ENCODE data around the gene PLSCR1.

PLSCR1 gene

GRCh38 chr3:146575636-146576035 lies 31.2 kb upstream of the PLSCR1 start:
- no peak overlapping the region for H2AFZ ChIP-seq (ENCODE audit: low read depth)
- TF ChIP-seq CTCF (conservative IDR thresholded peaks at IDR 0.05; ENCODE audit: low read depth, low read length) = no peak

GRCh38 chr3:146574173-146574572 lies 29.8 kb upstream of the PLSCR1 start:
- no peak for TF ChIP-seq CTCF (conservative IDR thresholded peaks at IDR 0.05; ENCODE audit: low read depth, low read length)
- H2AFZ ChIP-seq (ENCODE audit: low read depth) = no peak overlapping the region
- H4K20me1 ChIP-seq (ENCODE audit: insufficient read depth) = no peaks in the 10 kb centered on the region
- no peak overlapping the region for H3K27ac ChIP-seq
- H3K4me1 ChIP-seq (ENCODE audit: low read depth, poor library complexity, severe bottlenecking) = no peaks in the 10 kb centered on the region
- H3K4me3 ChIP-seq (IDR thresholded peaks at IDR 0.05; ENCODE audit: insufficient read depth, low read depth, low read length) = no peak overlapping the region
- H3K9ac ChIP-seq = no peak overlapping the region
- no peaks in the 10 kb centered on the region for H3K27me3 ChIP-seq (ENCODE audit: insufficient read depth, low read depth)
- H3K4me2 ChIP-seq = no peak overlapping the region
- H3K79me2 ChIP-seq (ENCODE audit: insufficient read depth, low read depth) = no peaks in the 10 kb centered on the region
- H3K36me3 ChIP-seq (ENCODE audit: insufficient read depth) = no peaks in the 10 kb centered on the region

More at GRCh38 chr3:146575636-146576035, 31.2 kb upstream of the PLSCR1 start:
- H3K36me3 ChIP-seq (ENCODE audit: insufficient read depth) = no peaks in the 10 kb centered on the region
- H4K20me1 ChIP-seq (ENCODE audit: insufficient read depth) = no peaks in the 10 kb centered on the region
- H3K9ac ChIP-seq = no peak overlapping the region
- no peak overlapping the region for H3K4me2 ChIP-seq
- no peak overlapping the region for H3K27ac ChIP-seq
- no peaks in the 10 kb centered on the region for H3K79me2 ChIP-seq (ENCODE audit: insufficient read depth, low read depth)
- no peaks in the 10 kb centered on the region for H3K4me1 ChIP-seq (ENCODE audit: low read depth, poor library complexity, severe bottlenecking)
- no peaks in the 10 kb centered on the region for H3K27me3 ChIP-seq (ENCODE audit: insufficient read depth, low read depth)
- no peak overlapping the region for H3K4me3 ChIP-seq (IDR thresholded peaks at IDR 0.05; ENCODE audit: insufficient read depth, low read depth, low read length)

- TF ChIP-seq CTCF (conservative IDR thresholded peaks at IDR 0.05; ENCODE audit: low read depth, low read length) = no peak
- Histone ChIP-seq H3K4me3 (IDR thresholded peaks at IDR 0.05; ENCODE audit: insufficient read depth, low read depth, low read length) (no peak overlapping the region), H3K9ac (no peak overlapping the region), H3K4me2 (no peak overlapping the region), H4K20me1 (ENCODE audit: insufficient read depth) (no peaks in the 10 kb centered on the region), H3K27me3 (ENCODE audit: insufficient read depth, low read depth) (no peaks in the 10 kb centered on the region), H3K4me1 (ENCODE audit: low read depth, poor library complexity, severe bottlenecking) (peaks cover 29% of the 10 kb centered on the region), H3K79me2 (ENCODE audit: insufficient read depth, low read depth) (no peaks in the 10 kb centered on the region), H2AFZ (ENCODE audit: low read depth) (no peak overlapping the region), H3K27ac (no peak overlapping the region), H3K36me3 (ENCODE audit: insufficient read depth) (no peaks in the 10 kb centered on the region)
Measured at GRCh38 chr3:146569314-146569713, 24.9 kb upstream of the PLSCR1 start.

DNA sequence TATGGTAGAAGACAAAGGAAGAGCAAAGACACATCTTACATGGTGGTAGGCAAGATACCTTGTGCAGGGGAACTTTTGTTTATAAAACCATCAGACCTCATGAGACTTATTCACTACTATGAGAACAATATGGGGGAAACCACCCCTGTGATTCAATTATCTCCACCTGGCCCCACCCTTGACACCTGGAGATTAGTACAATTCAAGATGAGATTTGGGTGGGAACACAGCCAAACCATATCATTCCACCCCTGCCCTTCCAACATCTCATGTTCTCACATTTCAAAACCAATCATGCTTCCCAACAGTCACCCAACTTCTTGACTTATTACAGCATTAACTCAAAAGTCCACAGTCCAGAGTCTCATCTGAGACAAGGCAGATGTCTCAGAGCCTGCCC lies 21.7 kb upstream of the PLSCR1 start:
- peaks cover 45% of the 10 kb centered on the region for H3K4me1 ChIP-seq (ENCODE audit: low read depth, poor library complexity, severe bottlenecking)
- no peak overlapping the region for H3K4me3 ChIP-seq (IDR thresholded peaks at IDR 0.05; ENCODE audit: insufficient read depth, low read depth, low read length)
- no peaks in the 10 kb centered on the region for H3K36me3 ChIP-seq (ENCODE audit: insufficient read depth)
- H4K20me1 ChIP-seq (ENCODE audit: insufficient read depth) = no peaks in the 10 kb centered on the region
- TF ChIP-seq CTCF (conservative IDR thresholded peaks at IDR 0.05; ENCODE audit: low read depth, low read length) = no peak
- no peak overlapping the region for H2AFZ ChIP-seq (ENCODE audit: low read depth)
- peak overlapping the region; percentile 20; the same call in 1 of the 2 replicates for H3K27ac ChIP-seq
- H3K4me2 ChIP-seq = peak overlapping the region; percentile 27; the same call in 1 of the 2 replicates
- no peaks in the 10 kb centered on the region for H3K27me3 ChIP-seq (ENCODE audit: insufficient read depth, low read depth)
- no peak overlapping the region for H3K9ac ChIP-seq
- H3K79me2 ChIP-seq (ENCODE audit: insufficient read depth, low read depth) = no peaks in the 10 kb centered on the region

All from KMS-11 (cell line).